Measurements from ENCODE around the gene ARHGAP4.

The ARHGAP4 gene

DNA sequence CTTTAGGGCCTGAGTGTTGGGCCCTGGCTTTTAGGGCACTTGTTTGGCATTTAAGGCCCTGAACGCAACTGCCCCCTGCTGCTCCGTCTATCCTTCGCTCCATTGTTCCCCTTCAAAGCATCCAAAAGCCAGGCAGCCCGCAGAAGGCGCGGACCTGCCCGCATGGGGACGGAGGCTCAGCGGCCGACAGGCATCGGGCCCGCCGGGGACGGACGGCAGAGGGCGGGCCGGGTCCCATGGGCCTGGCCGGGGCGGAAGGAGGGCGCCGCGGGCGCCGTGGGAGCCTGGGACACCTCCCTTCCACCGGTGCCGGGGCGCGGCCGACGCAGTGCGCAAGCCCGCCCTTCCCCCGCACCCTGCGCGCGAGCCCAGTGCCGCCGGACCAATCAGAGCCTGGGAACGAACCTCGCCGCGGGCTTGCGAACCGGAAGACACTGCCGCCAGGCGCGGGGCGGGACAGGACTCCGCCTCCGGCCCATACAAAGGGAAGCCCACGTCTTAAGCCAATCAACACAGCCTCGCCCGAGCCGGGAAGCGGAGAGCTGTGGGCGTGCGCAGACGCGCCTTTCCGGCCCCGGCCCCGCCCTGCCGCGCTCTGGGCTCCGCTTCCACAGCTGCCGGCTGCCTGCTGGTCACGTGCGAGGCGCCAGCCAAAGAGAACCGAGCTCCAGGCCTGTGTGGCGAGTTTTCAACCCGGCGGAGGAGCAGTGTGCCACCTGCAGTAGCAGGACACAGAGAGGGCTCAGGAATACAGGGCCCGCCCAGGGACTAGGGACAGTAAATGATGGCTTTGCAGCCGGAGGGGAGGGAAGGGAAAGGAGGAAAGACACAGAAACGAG lies 2.1 kb upstream of the ARHGAP4 start:
- Histone ChIP-seq H3K4me2 (ENCODE audit: low read length) (peak overlapping the region; percentile 95), H3F3A (ENCODE audit: insufficient read depth, low read length) (no peaks in the 10 kb centered on the region), H3K36me3 (ENCODE audit: insufficient read depth, low read length) (peaks cover 31% of the 10 kb centered on the region; the same call in 1 of the 2 replicates), H3K27ac (ENCODE audit: low read depth, low read length, poor library complexity, severe bottlenecking) (peak overlapping the region; percentile 100), H3K4me1 (ENCODE audit: insufficient read depth, low read length, severe bottlenecking) (peaks cover 55% of the 10 kb centered on the region), H3K9me3 (ENCODE audit: low read length) (no peaks in the 10 kb centered on the region), H3K4me3 (ENCODE audit: low read depth, low read length, poor library complexity, severe bottlenecking) (peak overlapping the region; percentile 95), H3K79me2 (ENCODE audit: insufficient read depth, low read length) (no peaks in the 10 kb centered on the region), H4K20me1 (ENCODE audit: insufficient read depth, low read length) (no peaks in the 10 kb centered on the region), H3K9me2 (ENCODE audit: low read depth, low read length) (no peaks in the 10 kb centered on the region), H3K27me3 (ENCODE audit: insufficient read depth, low read length) (no peaks in the 10 kb centered on the region), H3K9ac (ENCODE audit: low read length) (peak overlapping the region; percentile 97), H2AFZ (ENCODE audit: low read length) (no peak overlapping the region)
- TF ChIP-seq EZH2 (IDR thresholded peaks at IDR 0.05; ENCODE audit: borderline replicate concordance, low read length): no peak
- TF ChIP-seq, protein P1, sequence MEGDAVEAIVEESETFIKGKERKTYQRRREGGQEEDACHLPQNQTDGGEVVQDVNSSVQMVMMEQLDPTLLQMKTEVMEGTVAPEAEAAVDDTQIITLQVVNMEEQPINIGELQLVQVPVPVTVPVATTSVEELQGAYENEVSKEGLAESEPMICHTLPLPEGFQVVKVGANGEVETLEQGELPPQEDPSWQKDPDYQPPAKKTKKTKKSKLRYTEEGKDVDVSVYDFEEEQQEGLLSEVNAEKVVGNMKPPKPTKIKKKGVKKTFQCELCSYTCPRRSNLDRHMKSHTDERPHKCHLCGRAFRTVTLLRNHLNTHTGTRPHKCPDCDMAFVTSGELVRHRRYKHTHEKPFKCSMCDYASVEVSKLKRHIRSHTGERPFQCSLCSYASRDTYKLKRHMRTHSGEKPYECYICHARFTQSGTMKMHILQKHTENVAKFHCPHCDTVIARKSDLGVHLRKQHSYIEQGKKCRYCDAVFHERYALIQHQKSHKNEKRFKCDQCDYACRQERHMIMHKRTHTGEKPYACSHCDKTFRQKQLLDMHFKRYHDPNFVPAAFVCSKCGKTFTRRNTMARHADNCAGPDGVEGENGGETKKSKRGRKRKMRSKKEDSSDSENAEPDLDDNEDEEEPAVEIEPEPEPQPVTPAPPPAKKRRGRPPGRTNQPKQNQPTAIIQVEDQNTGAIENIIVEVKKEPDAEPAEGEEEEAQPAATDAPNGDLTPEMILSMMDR (IDR thresholded peaks at IDR 0.05; ENCODE audit: low read length): peak; percentile 9; the same call in 1 of the 2 replicates

DNA sequence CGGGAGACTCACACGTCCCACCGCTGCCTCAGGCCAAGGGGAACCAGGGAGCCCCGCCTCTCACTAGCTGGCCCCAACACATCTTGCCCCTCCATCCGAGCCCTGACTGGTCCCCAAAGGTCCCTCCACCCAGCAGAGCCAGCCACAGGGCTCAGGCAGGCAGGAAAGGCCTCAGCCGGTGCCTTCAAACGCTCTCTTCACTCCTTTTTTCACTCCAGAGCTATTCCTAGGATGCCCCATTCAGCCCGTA lies 1.5 kb upstream of the ARHGAP4 start:
- peaks cover 59% of the 10 kb centered on the region for H3K4me1 ChIP-seq (ENCODE audit: insufficient read depth, low read length, severe bottlenecking)
- peak overlapping the region; percentile 100 for H3K27ac ChIP-seq (ENCODE audit: low read depth, low read length, poor library complexity, severe bottlenecking)
- H3K9ac ChIP-seq (ENCODE audit: low read length): peak overlapping the region; percentile 97
- H3F3A ChIP-seq (ENCODE audit: insufficient read depth, low read length): no peaks in the 10 kb centered on the region
- no peaks in the 10 kb centered on the region for H3K9me2 ChIP-seq (ENCODE audit: low read depth, low read length)
- TF ChIP-seq, protein P1 (IDR thresholded peaks at IDR 0.05; ENCODE audit: low read length): no peak
- no peak for TF ChIP-seq EZH2 (IDR thresholded peaks at IDR 0.05; ENCODE audit: borderline replicate concordance, low read length)
- peak overlapping the region; percentile 95 for H3K4me3 ChIP-seq (ENCODE audit: low read depth, low read length, poor library complexity, severe bottlenecking)
- no peak overlapping the region for H2AFZ ChIP-seq (ENCODE audit: low read length)
- no peaks in the 10 kb centered on the region for H3K9me3 ChIP-seq (ENCODE audit: low read length)
- H3K27me3 ChIP-seq (ENCODE audit: insufficient read depth, low read length): no peaks in the 10 kb centered on the region
- no peaks in the 10 kb centered on the region for H3K79me2 ChIP-seq (ENCODE audit: insufficient read depth, low read length)
- H3K36me3 ChIP-seq (ENCODE audit: insufficient read depth, low read length): peaks cover 31% of the 10 kb centered on the region; the same call in 1 of the 2 replicates
- no peaks in the 10 kb centered on the region for H4K20me1 ChIP-seq (ENCODE audit: insufficient read depth, low read length)
- H3K4me2 ChIP-seq (ENCODE audit: low read length): peak overlapping the region; percentile 95

DNA sequence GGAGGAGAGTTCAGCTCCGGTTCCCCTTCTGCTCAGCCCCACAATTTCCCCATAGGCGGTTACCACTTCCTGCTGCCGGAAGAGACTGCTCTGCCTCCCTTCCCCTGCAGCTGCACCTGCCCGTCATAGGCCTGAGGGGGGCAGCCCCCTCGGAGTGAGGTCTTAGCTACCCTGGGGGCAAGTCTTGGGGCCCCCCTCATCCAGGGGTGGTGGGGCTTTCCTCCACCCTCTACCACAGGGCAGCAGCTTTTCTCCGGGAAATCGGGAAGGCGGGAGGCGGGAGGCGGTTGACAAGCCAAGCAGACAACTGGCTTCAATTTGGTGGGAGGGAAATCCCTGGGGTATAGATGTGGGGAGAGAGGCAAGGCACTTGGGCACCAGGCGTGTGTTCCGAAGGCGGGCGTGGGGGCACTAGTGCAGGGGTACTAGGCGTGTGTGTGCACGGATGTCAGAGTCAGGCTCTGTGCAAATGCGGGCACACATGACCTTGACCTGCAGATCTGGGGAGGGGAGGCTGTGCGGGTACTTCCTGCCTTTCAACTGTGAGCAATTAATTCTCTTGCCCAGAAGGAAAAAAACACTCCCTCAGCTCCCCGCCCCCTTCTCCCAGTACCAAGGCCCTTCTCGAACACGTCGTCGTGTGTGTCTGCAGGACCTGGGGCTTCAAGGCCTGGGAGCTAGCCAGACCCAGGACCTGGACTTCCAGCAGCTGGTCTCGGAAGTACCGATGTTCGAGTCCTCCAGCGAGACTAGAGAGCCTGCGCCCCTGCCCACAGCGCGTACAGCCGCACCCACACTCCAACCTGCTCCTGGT lies 1.0 kb upstream of the ARHGAP4 start:
- Histone ChIP-seq H3K9ac (ENCODE audit: low read length) (peak overlapping the region; percentile 97), H3K79me2 (ENCODE audit: insufficient read depth, low read length) (no peaks in the 10 kb centered on the region), H3F3A (ENCODE audit: insufficient read depth, low read length) (no peaks in the 10 kb centered on the region), H2AFZ (ENCODE audit: low read length) (no peak overlapping the region), H3K27me3 (ENCODE audit: insufficient read depth, low read length) (no peaks in the 10 kb centered on the region), H3K4me1 (ENCODE audit: insufficient read depth, low read length, severe bottlenecking) (peaks cover 59% of the 10 kb centered on the region), H3K4me2 (ENCODE audit: low read length) (peak overlapping the region; percentile 95), H3K9me3 (ENCODE audit: low read length) (no peaks in the 10 kb centered on the region), H3K27ac (ENCODE audit: low read depth, low read length, poor library complexity, severe bottlenecking) (peak overlapping the region; percentile 100), H3K36me3 (ENCODE audit: insufficient read depth, low read length) (peaks cover 26% of the 10 kb centered on the region; the same call in 1 of the 2 replicates), H4K20me1 (ENCODE audit: insufficient read depth, low read length) (no peaks in the 10 kb centered on the region), H3K9me2 (ENCODE audit: low read depth, low read length) (no peaks in the 10 kb centered on the region), H3K4me3 (ENCODE audit: low read depth, low read length, poor library complexity, severe bottlenecking) (peak overlapping the region; percentile 95)
- no peak for TF ChIP-seq EZH2 (IDR thresholded peaks at IDR 0.05; ENCODE audit: borderline replicate concordance, low read length)
- TF ChIP-seq, protein P1 (IDR thresholded peaks at IDR 0.05; ENCODE audit: low read length): no peak
